Liver (tissue), 3 donors: ENCODE results near the gene OMP.
"Not testable (repeated sequence)": the region's sequence is repeated elsewhere in the genome, so short reads cannot be mapped to it uniquely, and the experiment has no call there.

Experiments
- ATF3 ChIP-seq: IDR thresholded peaks from 2 replicates; pipeline ENCODE4 v1.6.1; 2016; ENCODE audit warnings: antibody characterized with exemption
- CTCF ChIP-seq: fragments of 150-350 bp; IDR thresholded peaks from 2 replicates; pipeline ENCODE4 v1.5.1; 2017; ENCODE audit warnings: improper control_type of control experiment, low read depth, low read length; ENCODE audit not compliant: missing input control
- EGR1 ChIP-seq, 2 donors: IDR thresholded peaks; 2 replicates each; pipeline ENCODE4 v1.6.1; 2016 to 2018; ENCODE audit warnings: antibody characterized with exemption in 2 of 2, low read depth in 2 of 2
- GABPA ChIP-seq, 2 donors: IDR thresholded peaks in 1 of 2; conservative IDR thresholded peaks in 1 of 2; 2 replicates each; pipeline ENCODE4 v1.6.1; 2016; ENCODE audit warnings: antibody characterized with exemption in 2 of 2, mild to moderate bottlenecking in 1 of 2, moderate library complexity in 1 of 2
- HNF4G ChIP-seq: IDR thresholded peaks from 2 replicates; pipeline ENCODE4 v1.6.1; 2016; ENCODE audit warnings: antibody characterized with exemption
- JUND ChIP-seq, 2 donors: IDR thresholded peaks; 2 replicates each; pipeline ENCODE4 v1.6.1; 2016; ENCODE audit warnings: antibody characterized with exemption in 2 of 2
- MAX ChIP-seq: IDR thresholded peaks from 2 replicates; pipeline ENCODE4 v1.6.1; 2016; ENCODE audit warnings: antibody characterized with exemption
- RAD21 ChIP-seq, 2 donors: IDR thresholded peaks; 2 replicates each; pipeline ENCODE4 v1.6.1; 2016; ENCODE audit warnings: antibody characterized with exemption in 2 of 2, mild to moderate bottlenecking in 2 of 2
- REST ChIP-seq: IDR thresholded peaks from 2 replicates; pipeline ENCODE4 v1.6.1; 2016; ENCODE audit warnings: antibody characterized with exemption, mild to moderate bottlenecking
- RXRA ChIP-seq, 2 donors: IDR thresholded peaks; 2 replicates each; pipeline ENCODE4 v1.6.1; 2017 to 2018; ENCODE audit warnings: antibody characterized with exemption in 2 of 2, mild to moderate bottlenecking in 1 of 2
- SP1 ChIP-seq: IDR thresholded peaks from 2 replicates; pipeline ENCODE4 v1.6.1; 2018; ENCODE audit warnings: antibody characterized with exemption, mild to moderate bottlenecking
- TAF1 ChIP-seq: conservative IDR thresholded peaks from 2 replicates; pipeline ENCODE4 v1.6.1; 2016; ENCODE audit warnings: antibody characterized with exemption, mild to moderate bottlenecking
- YY1 ChIP-seq: IDR thresholded peaks from 2 replicates; pipeline ENCODE4 v1.6.1; 2016; ENCODE audit warnings: antibody characterized with exemption, mild to moderate bottlenecking
- ZBTB33 ChIP-seq: IDR thresholded peaks from 2 replicates; pipeline ENCODE4 v1.6.1; 2016; ENCODE audit warnings: antibody characterized with exemption
- donor health status: healthy.
- donor health status: healthy.

- TF ChIP-seq CTCF; JUND (IDR thresholded peaks at IDR 0.05); TAF1; REST; RAD21 (IDR thresholded peaks at IDR 0.05); SP1; EGR1 (IDR thresholded peaks at IDR 0.05; ENCODE audit: low read depth in 2 of 2); RXRA (IDR thresholded peaks at IDR 0.05); GABPA (IDR thresholded peaks at IDR 0.05 in 1 of 2, conservative IDR thresholded peaks at IDR 0.05 in 1 of 2); YY1; ATF3; ZBTB33; MAX; HNF4G: not testable (repeated sequence)
Measured at GRCh38 chr11:77097180-77097579, 5.5 kb upstream of the OMP start.
